ENCODE measurements around the gene DCDC2C.
"Not testable (repeated sequence)": the region's sequence is repeated elsewhere in the genome, so short reads cannot be mapped to it uniquely, and the experiment has no call there.

Gene DCDC2C

GRCh38 chr2:3703236-3703756, at the start of gene DCDC2C:
Gene DCDC2C (plus strand): TSS chr2:3703575. CDS start chr2:3703752, 177 bp downstream.
- DNase-seq = no peak

- no peak for DNase-seq
Observed at GRCh38 chr2:3654011-3654410, 49.4 kb upstream of the DCDC2C start.

GRCh38 chr2:3654531-3655225, 48.7 kb upstream of the DCDC2C start:
- no peak for DNase-seq

GRCh38 chr2:3655871-3656761, 47.3 kb upstream of the DCDC2C start:
- DNase-seq = no peak

DNA sequence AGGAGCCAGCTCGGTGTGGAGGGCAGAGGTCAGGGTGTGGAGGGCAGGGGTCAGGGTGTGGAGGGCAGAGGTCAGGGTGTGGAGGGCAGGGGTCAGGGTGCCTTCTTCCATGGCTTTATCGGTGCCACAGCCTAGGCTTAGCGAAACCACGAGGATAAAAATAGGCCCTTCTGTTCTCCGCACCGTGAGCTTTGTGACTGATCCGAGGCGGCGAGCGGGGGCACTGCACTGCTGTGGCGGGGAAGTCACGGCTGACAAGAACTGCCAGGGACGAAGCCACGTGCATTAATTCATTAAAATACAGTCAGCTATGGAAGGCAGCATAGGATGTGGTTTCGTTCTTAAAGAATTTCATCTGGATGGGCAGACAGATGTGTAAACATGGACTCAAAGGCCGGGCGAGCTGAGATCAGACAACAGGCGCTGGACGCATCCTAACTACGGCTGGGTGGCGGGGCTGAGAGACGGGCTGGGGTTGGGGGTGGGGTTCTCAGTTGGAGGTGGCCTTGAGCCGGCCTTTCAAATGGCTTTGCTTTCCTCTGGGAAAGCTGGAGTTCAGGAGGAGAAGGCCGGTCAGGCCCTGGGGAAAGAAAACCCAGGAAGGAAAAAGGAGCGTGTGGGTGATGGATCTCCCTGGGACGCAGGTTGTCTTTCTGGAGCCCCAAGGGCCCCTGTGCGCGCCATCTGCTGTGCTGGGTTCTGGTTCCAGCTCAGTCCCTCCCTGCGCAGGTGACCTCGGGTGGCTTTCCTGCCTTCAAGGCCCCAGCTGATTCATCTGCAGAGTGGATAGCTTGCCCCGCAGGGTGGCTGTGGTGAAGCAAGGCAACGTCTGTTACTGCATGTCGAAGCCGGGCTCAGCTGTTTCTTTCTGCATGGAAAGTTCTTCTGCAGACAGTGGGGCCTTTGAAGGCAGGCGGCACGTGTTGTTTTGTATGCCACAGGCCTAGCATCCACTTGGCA, 46.3 kb upstream of the DCDC2C start:
- no peak for DNase-seq

GRCh38 chr2:3657881-3658280, 45.5 kb upstream of the DCDC2C start, which contains the start of gene ALLC:
Gene ALLC (plus strand): TSS chr2:3658200. CDS start chr2:3671158, 12,958 bp downstream.
- DNase-seq = no peak

DNA sequence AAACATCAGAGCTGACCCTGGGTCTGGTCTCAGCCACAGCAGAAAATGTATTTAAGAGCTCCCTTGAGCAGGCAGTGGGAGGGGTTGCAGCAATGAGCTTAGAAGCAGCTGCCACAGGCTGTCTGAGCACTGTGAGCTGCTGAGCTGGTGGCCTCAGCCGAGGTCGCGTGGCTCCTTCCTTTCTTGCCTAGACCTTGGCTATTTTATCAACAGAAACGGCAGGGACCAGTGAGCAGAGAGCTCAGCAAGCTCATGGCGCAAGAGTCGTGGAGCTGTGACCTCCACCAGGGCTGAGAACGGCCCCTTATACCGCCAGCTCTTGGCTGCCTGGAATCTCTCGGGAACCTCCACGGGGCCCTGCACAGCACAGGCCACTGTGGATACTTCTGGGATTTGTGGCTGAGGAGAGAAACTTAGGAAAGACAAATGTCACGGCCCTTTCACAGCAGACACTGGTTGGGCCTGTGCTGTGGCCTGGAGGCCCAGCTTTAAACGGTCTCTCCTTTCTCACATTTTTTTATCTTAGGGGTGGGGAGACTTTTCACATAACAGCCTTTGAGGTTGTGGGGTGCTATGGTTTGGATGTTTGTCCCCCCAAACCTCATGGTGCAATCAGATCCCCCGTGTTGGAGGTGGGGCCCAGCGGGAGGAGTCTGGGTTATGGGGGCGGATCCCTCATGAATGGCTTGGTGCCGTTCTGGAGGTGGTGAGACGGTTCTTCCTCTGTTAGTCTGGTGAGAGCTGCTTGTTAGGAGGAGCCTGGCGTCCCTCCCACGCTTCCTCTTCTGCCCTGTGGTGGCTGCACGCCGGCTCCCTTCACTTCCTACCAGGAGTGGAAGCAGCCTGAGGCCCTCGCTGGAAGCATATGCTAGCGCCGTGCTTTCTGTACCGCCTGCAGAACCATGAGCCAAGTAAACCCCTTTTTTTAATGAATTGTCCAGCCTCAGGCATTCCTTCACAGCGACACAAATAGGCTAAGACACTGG, 43.6 kb upstream of the DCDC2C start:
- no peak for DNase-seq

- DNase-seq = not testable (repeated sequence)
Observed at GRCh38 chr2:3660640-3661039, 42.7 kb upstream of the DCDC2C start.

GRCh38 chr2:3661149-3661660, 42.2 kb upstream of the DCDC2C start:
- no peak for DNase-seq

DNA sequence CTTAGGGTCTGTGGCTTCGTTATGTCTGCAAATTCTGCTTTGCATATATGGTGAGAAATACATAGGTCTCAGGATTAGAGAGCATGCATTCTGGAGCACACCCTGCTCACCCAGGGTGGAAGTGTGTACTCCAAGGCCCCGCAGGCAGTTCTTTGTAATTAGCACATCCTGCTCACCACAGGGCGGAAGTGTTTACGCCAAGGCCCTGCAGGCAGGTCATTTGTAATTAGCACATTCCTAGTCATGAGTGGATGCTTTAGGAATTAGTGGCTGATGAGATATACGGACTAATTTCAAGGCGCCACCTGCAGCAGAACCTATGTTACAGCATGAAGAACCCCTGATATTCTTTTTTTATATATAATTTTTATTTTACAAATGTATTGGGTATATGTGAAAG, 41.1 kb upstream of the DCDC2C start:
- no peak for DNase-seq

- no peak for DNase-seq
Observed at GRCh38 chr2:3664118-3664517, 39.3 kb upstream of the DCDC2C start.

GRCh38 chr2:3664925-3665324, 38.5 kb upstream of the DCDC2C start:
- no peak for DNase-seq

DNA sequence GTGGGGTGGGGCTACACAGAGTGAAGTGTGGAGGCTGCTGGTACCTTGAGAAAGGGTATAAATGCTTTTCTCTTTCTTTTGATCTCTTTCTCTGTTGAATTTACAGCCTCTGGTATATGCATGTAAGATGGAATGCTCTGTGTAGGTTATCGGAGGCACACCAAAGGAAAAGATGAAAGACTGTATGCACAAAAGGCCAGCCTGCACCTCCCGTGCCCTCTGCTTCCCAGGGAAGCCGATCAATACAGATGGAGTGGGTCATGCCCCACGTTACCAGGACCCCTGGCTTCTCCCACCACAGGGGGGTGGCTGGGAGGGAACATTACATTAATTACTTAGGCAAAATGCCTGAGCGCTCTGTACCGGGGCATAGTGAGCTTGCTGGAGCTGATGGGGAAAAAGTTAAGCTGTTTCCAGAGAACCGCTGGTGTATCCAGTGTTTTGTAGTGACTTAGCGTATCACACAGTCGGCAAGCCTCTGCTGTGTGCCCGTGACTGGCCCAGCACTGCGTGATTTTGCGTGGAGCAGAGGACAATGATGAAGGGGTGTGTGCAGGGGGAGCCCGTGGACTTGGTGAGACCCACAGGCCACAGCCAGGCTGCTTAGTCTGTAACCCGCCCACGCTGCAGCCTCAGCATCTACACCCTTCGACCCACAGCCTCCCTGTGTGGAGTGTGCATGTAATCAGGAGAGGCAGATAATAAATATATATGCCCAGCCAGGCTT, 37.3 kb upstream of the DCDC2C start:
- no peak for DNase-seq

- no peak for DNase-seq
Observed at GRCh38 chr2:3666613-3666975, 36.8 kb upstream of the DCDC2C start.

GRCh38 chr2:3667151-3667631, 36.2 kb upstream of the DCDC2C start:
- no peak for DNase-seq

DNA sequence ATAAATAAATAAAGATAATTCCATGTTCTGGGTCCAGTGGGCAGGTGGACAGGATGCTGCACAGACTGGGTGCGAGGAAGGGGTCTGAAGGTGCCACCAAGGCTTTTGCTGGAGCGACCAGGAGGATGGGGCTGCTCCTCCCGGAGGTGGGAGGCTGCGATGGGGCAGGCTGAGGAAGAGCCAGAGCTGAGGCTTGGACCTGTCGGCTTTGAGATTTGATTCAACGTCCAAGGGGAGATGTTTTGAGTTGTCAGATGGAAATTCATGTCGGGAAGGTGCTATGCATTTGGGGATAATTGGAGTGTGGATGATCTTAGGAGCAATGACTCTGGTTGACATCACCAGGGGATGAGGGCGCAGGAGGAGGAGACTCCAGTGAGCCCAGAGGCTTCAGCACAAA, 33.7 kb upstream of the DCDC2C start:
- DNase-seq = no peak

GRCh38 chr2:3670376-3670775, 33.0 kb upstream of the DCDC2C start:
- DNase-seq = no peak

DNA sequence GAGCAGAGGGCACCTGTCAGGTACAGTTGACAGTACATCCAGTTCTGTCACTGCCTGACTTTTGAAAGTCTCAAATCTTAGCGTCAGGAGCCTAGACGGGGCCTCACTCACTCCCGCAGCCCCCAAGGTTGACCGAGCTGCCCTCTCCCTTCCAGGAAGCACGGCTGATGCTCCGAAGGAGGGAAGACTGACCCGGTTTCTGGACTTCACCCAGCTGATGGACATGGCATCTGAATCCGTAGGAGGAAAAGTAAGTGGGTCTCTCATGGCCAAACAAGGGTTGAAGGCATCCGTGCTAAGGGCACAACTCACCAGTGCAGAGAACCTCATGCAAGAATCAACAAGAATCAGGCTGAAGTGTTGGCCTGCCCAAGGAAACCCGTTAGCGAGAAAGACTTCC, 32.4 kb upstream of the DCDC2C start:
- no peak for DNase-seq

GRCh38 chr2:3672861-3673678, 30.3 kb upstream of the DCDC2C start:
- no peak for DNase-seq

Measured in cerebellar nuclear complex (tissue), 1 donor.